HEK293T (cell line): ENCODE data around the gene AHI1.

Experiments
- ARNT ChIP-seq: fragments of 450-650 bp; IDR thresholded peaks from 2 replicates; pipeline ENCODE4 v1.6.1; 2017; ENCODE audit warnings: mild to moderate bottlenecking
- SUZ12 ChIP-seq: fragments of 450-650 bp; IDR thresholded peaks from 2 replicates; pipeline ENCODE4 v1.6.1; 2016; ENCODE audit warnings: mild to moderate bottlenecking

GRCh38 chr6:135537741-135538301 is 40.3 kb upstream of the AHI1 start:
- TF ChIP-seq ARNT (no peak), SUZ12 (no peak)
